Ovary (tissue), 9 donors: Measurements from ENCODE around the gene MAPK8IP2. TPM values are rescaled to one million over a fixed set of nuclear protein-coding genes. Genes with fewer than 3 reads are reported as not detected.

Experiments used
- DNase-seq, 5 donors: peaks; one replicate each; pipeline ENCODE4 v3.0.0-alpha.2; 2019 to 2020
- H3K27ac ChIP-seq, 2 donors: fragments of 200-600 bp; one replicate each; pipeline versions ENCODE4 v1.5.1 to v1.8.0; 2019 to 2022
- H3K27me3 ChIP-seq: fragments of 200-600 bp; one replicate; pipeline ENCODE4 v1.8.0; 2022
- H3K36me3 ChIP-seq: fragments of 200-600 bp; sonication (generic); one replicate; pipeline ENCODE4 v1.5.1; 2019
- H3K4me1 ChIP-seq: one replicate; pipeline ENCODE4 v1.8.1; 2013; ENCODE audit warnings: mild to moderate bottlenecking, moderate library complexity; ENCODE audit not compliant: insufficient read depth
- H3K4me3 ChIP-seq: fragments of 200-600 bp; sonication (generic); one replicate; pipeline ENCODE4 v1.5.1; 2017
- H3K9me3 ChIP-seq, 2 donors: fragments of 200-600 bp in 1 of 2; sonication (generic) in 1 of 2; one replicate each; pipeline versions ENCODE4 v1.5.1 to v1.8.1; 2013 to 2019; ENCODE audit warnings: mild to moderate bottlenecking in 1 of 2, moderate library complexity in 1 of 2
- CTCF ChIP-seq, 3 donors: fragments of 450-650 bp in 2 of 3; fragments of 200-600 bp in 1 of 3; IDR thresholded peaks; one replicate each; pipeline versions ENCODE4 v1.5.1 to v1.8.0; 2016 to 2022; ENCODE audit warnings: antibody characterized with exemption in 3 of 3, mild to moderate bottlenecking in 1 of 3
- EP300 ChIP-seq: sonication (generic); formaldehyde crosslinking; IDR thresholded peaks from one replicate; pipeline ENCODE4 v1.6.1; 2017; ENCODE audit warnings: antibody characterized with exemption
- POLR2A ChIP-seq: fragments of 450-650 bp; IDR thresholded peaks from one replicate; pipeline ENCODE4 v1.6.1; 2017; ENCODE audit warnings: antibody characterized with exemption, mild to moderate bottlenecking, moderate library complexity
- WGBS, 3 donors: extraction: QIAGEN DNeasy Blood & Tissue Kit in 1 of 3; methylation state at CpG; one replicate each; pipeline versions ENCODE4 v1.1.5 to v1.1.7; 2013 to 2017; 5-methylcytosine and 5-hydroxymethylcytosine counted together
- intact Hi-C, 4 donors: fragments of 100-400 bp; cut with DNase I; formaldehyde crosslinking; loops; one replicate each; pipeline versions ENCODE4 v1.11.0 to v1.15.1; 2022 to 2023
- polyA plus RNA-seq, 2 donors: library from polyadenylated mRNA; stranded (reverse); fragments of 200-250 nt in 1 of 2; fragments of 350-450 nt in 1 of 2; fragmentation: Illumina TruSeq in 1 of 2; extraction: RNeasy Lipid Tissue Mini Kit (QIAGEN cat#74804) in 1 of 2; gene quantifications; one replicate each; pipeline ENCODE4 v1.2.3, GENCODE V29; 2013 to 2014
- total RNA-seq, 7 donors: library from RNA; depleted of rRNA in 2 of 7; stranded (reverse); fragments of >200 nt in 2 of 7; fragmentation: NEBNext Ultra II Directional in 3 of 7; extraction: Animal tissue kit (Norgen Biotek cat#: 25700) in 3 of 7; gene quantifications; one replicate each; pipeline versions ENCODE4 v1.1.0 to v1.2.4, GENCODE V29; 2016 to 2023
- donor health status: DM: no; HTN: no; CAD: no; lungs with moderate emphysema.
- donor health status: DM: no; HTN: no; CAD: no.
- donor health status: Bipolar disorder and iron deficiency.
- donor health status: DM: yes; HTN: yes; CAD: no.
- donor health status: DM: no; HTN: no; CAD: no.
- donor health status: DM: yes; HTN: yes; CAD: no.

Gene MAPK8IP2
- total and polyA plus RNA-seq, 9 donors = 1.1 to 28.4 (median 9.4) TPM

GRCh38 chr22:50579752-50580151 lies 20.8 kb upstream of the MAPK8IP2 start:
- TF ChIP-seq CTCF (IDR thresholded peaks at IDR 0.05) (no peak), EP300 (no peak), POLR2A (no peak)
- 92 to 94% (median 94%) methylated on average over 4 of the region's 4 CpGs for WGBS, 3 donors
- Histone ChIP-seq H3K27me3 (no peaks in the 10 kb centered on the region), H3K4me1 (peaks cover 14% of the 10 kb centered on the region), H3K27ac (no peak overlapping the region), H3K36me3 (no peaks in the 10 kb centered on the region), H3K9me3 (no peaks in the 10 kb centered on the region), H3K4me3 (no peak overlapping the region)
- no peak for DNase-seq
- intact Hi-C loops = no loop called here

DNA sequence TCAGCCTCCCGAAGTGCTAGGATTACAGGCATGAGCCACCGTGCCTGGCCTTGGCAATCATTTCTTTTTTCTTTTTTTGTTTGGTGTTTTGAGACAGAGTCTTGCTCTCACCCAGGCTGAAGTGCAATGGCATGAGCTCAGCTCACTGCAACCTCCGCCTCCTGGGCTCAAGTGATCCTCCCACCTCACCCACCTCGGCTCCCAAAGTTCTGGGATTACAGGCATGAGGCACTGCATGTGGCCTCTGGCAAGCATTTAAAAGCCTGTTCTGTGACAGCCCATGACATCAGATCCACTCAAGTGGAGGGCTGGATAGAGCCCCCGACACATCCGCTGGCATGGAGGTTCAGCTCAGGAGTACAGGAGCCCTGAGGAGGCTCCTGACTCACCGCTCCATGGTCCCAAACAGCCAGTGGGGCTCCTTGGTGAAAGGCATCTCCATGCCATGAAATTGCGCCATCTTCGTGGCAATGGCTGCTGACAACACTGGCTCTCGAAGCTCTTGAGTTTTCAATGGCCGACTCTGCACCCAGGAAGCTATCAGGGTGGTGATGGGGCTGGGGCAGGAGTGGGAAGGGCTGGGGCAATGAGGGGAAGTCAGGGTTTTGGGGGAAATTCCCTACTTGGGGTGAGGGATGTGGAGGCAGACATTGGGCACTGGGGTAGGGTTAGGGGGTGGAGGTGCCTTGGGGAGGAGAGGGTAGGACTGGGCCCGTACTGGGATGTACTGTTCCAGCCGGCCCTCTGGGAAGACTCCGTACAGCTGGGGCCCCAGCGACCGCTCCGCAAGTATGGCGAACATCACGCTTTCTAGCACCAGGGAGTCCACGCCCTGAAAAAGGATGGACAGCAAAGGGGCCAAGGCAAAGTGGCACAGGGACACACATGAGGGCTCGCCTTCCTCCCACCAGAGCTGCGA lies 19.3 kb upstream of the MAPK8IP2 start:
- Histone ChIP-seq H3K27me3 (no peaks in the 10 kb centered on the region), H3K9me3 (no peaks in the 10 kb centered on the region), H3K36me3 (no peaks in the 10 kb centered on the region), H3K27ac (peak overlapping the region in 1 of 2 donors; percentile 94), H3K4me1 (peaks cover 14% of the 10 kb centered on the region), H3K4me3 (peak overlapping the region; percentile 86)
- WGBS, 3 donors = 90 to 94% (median 92%) methylated on average over 22 of the region's 22 CpGs
- intact Hi-C loops = no loop called here
- peak in 1 of 5 donors; percentile 23 for DNase-seq
- TF ChIP-seq EP300 (no peak), CTCF (IDR thresholded peaks at IDR 0.05) (no peak), POLR2A (no peak)

GRCh38 chr22:50581950-50582492 lies 18.6 kb upstream of the MAPK8IP2 start:
- Histone ChIP-seq H3K27me3 (no peaks in the 10 kb centered on the region), H3K4me3 (peak overlapping the region; percentile 86), H3K36me3 (no peaks in the 10 kb centered on the region), H3K27ac (peak overlapping the region; percentile 59 to 94), H3K9me3 (no peaks in the 10 kb centered on the region), H3K4me1 (peaks cover 14% of the 10 kb centered on the region)
- TF ChIP-seq POLR2A (no peak), CTCF (IDR thresholded peaks at IDR 0.05) (no peak), EP300 (no peak)
- DNase-seq = no peak
- WGBS, 3 donors = 7 to 18% (median 8%) methylated on average over 12 to 39 of the region's 39 CpGs
- intact Hi-C loops = no loop called here

- Histone ChIP-seq H3K36me3 (no peaks in the 10 kb centered on the region), H3K4me1 (peaks cover 13% of the 10 kb centered on the region), H3K9me3 (no peaks in the 10 kb centered on the region), H3K4me3 (peak within 1 kb of the TSS; percentile 86), H3K27me3 (no peaks in the 10 kb centered on the region), H3K27ac (peak within 1 kb of the TSS; percentile 59 to 94)
- 0% methylated on average over 54 to 96 of the region's 96 CpGs for WGBS, 3 donors
- intact Hi-C loops = no loop called here
- DNase-seq = peak; percentile 98 to 99 (median 99)
- TF ChIP-seq CTCF (IDR thresholded peaks at IDR 0.05) (no peak), POLR2A (peak; percentile 78)
Observed at GRCh38 chr22:50582493-50583293, 17.9 kb upstream of the MAPK8IP2 start, which contains the start of gene CHKB. Gene CHKB (minus strand): TSS chr22:50582849. CDS start chr22:50582781, 68 bp downstream.
